Measurements from ENCODE around the gene RNF103. TPM values are rescaled to one million over a fixed set of nuclear protein-coding genes. Genes with fewer than 3 reads are reported as not detected.
"Not testable (repeated sequence)": the region's sequence is repeated elsewhere in the genome, so short reads cannot be mapped to it uniquely, and the experiment has no call there.

Gene RNF103
- total RNA-seq, 2 donors from 2014 or later = 17.4 to 24.8 TPM

- ATAC-seq (replicated peaks in 1 of 2) (no peak), DNase-seq (no peak)
- Mint-ChIP-seq H3K36me3 (ENCODE audit: insufficient read depth in 2 of 2) (peaks cover 5 to 13% of the 10 kb centered on the region in 2 donors), H3K27ac (peak overlapping the region; percentile 60), H3K4me3 (no peak overlapping the region), H3K9me3 (no peaks in the 10 kb centered on the region), H3K4me1 (ENCODE audit: low read depth) (peaks cover 37% of the 10 kb centered on the region), H3K27me3 (ENCODE audit: low read depth) (no peaks in the 10 kb centered on the region)
These were observed 6.5 kb downstream of the RNF103 start for GRCh38 chr2:86617153-86617552.

GRCh38 chr2:86616502-86616901, 7.2 kb downstream of the RNF103 start:
- ATAC-seq (replicated peaks in 1 of 2) = no peak
- peaks cover 31% of the 10 kb centered on the region for H3K4me1 Mint-ChIP-seq (ENCODE audit: low read depth)
- H3K4me3 Mint-ChIP-seq = no peak overlapping the region
- DNase-seq = no peak
- H3K36me3 Mint-ChIP-seq (ENCODE audit: insufficient read depth in 2 of 2) = peaks cover 7 to 13% of the 10 kb centered on the region in 2 donors
- H3K27me3 Mint-ChIP-seq (ENCODE audit: low read depth) = no peaks in the 10 kb centered on the region
- no peaks in the 10 kb centered on the region for H3K9me3 Mint-ChIP-seq
- H3K27ac Mint-ChIP-seq = no peak overlapping the region

- H3K4me3 Mint-ChIP-seq = no peak overlapping the region
- no peak overlapping the region for H3K27ac Mint-ChIP-seq
- H3K27me3 Mint-ChIP-seq (ENCODE audit: low read depth) = no peaks in the 10 kb centered on the region
- peaks cover 12 to 21% of the 10 kb centered on the region in 2 donors for H3K36me3 Mint-ChIP-seq (ENCODE audit: insufficient read depth in 2 of 2)
- H3K9me3 Mint-ChIP-seq = no peaks in the 10 kb centered on the region
- DNase-seq (no peak), ATAC-seq (replicated peaks in 1 of 2) (no peak)
- H3K4me1 Mint-ChIP-seq (ENCODE audit: low read depth) = peaks cover 26% of the 10 kb centered on the region
These were observed 8.1 kb downstream of the RNF103 start for GRCh38 chr2:86615596-86615995.

- no peak overlapping the region for H3K4me3 Mint-ChIP-seq
- H3K27me3 Mint-ChIP-seq (ENCODE audit: low read depth) = no peaks in the 10 kb centered on the region
- H3K9me3 Mint-ChIP-seq = no peaks in the 10 kb centered on the region
- H3K36me3 Mint-ChIP-seq (ENCODE audit: insufficient read depth in 2 of 2) = peaks cover 16 to 28% of the 10 kb centered on the region in 2 donors
- DNase-seq = no peak
- H3K4me1 Mint-ChIP-seq (ENCODE audit: low read depth) = peaks cover 17% of the 10 kb centered on the region
- H3K27ac Mint-ChIP-seq = no peak overlapping the region
- ATAC-seq (replicated peaks in 1 of 2) = peak; percentile 25 to 51
These were observed 10.2 kb downstream of the RNF103 start for GRCh38 chr2:86613515-86613914.

DNA sequence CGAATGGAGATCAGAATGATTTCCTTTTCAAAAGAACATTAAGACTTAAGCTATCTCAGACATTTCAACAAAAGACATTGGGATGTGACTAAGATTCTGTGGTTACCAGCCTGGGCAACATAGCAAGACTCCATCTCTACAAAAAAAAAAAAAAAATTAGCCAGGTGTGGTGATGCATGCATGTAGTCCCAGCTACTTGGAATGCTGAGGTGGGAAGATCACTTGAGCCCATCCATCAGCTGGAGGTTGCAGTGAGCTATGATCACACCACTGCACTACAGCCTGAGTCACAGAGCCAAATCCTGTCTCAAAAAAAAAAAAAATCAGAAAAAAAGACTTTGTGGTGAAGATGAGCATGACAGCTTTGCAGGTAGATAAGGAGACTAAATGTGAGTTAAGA, 12.8 kb downstream of the RNF103 start:
- Mint-ChIP-seq H3K36me3 (ENCODE audit: insufficient read depth in 2 of 2) (peaks cover 12 to 30% of the 10 kb centered on the region in 2 donors), H3K27ac (peak overlapping the region; percentile 38), H3K4me3 (no peak overlapping the region), H3K27me3 (ENCODE audit: low read depth) (no peaks in the 10 kb centered on the region), H3K9me3 (no peaks in the 10 kb centered on the region), H3K4me1 (ENCODE audit: low read depth) (peaks cover 13% of the 10 kb centered on the region)
- no peak for DNase-seq
- no peak for ATAC-seq (replicated peaks in 1 of 2)

DNA sequence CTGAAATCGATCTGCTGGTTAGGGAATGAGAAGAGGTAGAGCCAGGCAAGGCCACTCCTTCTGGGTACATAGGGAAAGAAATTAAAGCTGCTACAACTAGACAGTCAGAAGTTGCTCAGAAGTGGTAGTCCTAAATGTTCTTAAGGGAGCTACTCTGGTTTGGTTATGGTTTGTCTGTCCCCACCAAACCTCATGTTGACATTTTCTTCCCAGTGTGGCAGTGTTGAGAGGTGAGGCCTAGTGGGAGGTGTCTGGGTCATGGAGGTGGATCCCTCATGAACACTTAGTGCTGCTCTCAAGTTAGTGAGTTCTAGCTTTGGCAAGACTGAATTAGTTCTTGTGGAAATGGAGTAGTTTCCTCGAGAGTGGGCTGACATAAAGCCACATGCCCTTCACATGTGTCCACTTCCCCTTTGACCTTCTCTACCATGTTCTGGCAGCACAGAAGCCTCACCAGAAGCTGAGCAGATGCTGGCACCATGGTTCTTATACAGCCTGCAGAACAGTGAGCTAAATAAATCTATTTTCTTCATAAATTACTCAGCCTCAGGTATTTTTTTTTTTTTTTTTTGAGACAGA, 14.7 kb downstream of the RNF103 start:
- ATAC-seq (replicated peaks in 1 of 2) = no peak
- Mint-ChIP-seq H3K36me3 (ENCODE audit: insufficient read depth in 2 of 2) (peaks cover 14 to 34% of the 10 kb centered on the region in 2 donors), H3K27ac (no peak overlapping the region), H3K27me3 (ENCODE audit: low read depth) (no peaks in the 10 kb centered on the region), H3K4me1 (ENCODE audit: low read depth) (peaks cover 12% of the 10 kb centered on the region), H3K9me3 (no peaks in the 10 kb centered on the region), H3K4me3 (no peak overlapping the region)
- no peak for DNase-seq

DNA sequence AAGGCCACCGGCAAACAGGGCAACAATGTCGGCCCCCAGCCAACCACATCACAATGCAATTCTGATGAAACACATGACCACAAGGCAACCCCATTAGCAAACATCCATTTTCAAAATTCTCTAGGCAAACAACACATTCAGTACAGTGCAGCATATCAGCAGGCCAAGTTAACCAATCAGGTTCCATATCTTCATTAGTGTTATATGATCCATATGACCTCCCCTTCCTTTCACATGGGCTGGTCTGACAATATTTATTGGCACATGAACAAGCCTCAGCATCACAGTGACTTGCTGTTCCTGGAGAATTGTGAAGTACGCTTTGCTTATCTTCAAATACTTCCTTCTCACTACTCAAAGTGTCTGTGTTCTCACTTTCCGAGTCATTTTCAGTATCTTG, 19.8 kb downstream of the RNF103 start:
- Mint-ChIP-seq H3K4me3 (no peak overlapping the region), H3K9me3 (no peaks in the 10 kb centered on the region), H3K27ac (no peak overlapping the region), H3K4me1 (ENCODE audit: low read depth) (no peaks in the 10 kb centered on the region), H3K27me3 (ENCODE audit: low read depth) (no peaks in the 10 kb centered on the region), H3K36me3 (ENCODE audit: insufficient read depth in 2 of 2) (peaks cover 4 to 35% of the 10 kb centered on the region in 2 donors)
- ATAC-seq (replicated peaks in 1 of 2) (no peak), DNase-seq (no peak)

DNA sequence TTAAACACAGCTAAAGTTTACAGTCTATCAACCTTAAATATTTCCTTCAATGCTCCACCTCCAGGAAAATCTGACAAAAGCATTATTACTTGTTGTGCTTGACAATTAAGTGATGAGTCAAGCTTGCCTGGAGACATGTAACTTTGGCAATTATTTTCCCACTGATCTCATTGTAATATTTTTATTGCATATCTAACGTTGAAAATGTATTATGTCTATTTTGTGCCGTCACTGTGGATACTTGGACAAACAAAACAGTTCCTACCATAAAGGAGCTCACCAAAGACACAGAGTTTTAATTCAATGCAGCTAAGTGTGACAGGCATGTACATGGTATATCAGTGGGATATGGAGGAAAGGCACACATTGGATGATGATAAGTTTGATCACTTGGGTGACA, 24.7 kb downstream of the RNF103 start:
- ATAC-seq (replicated peaks in 1 of 2) = no peak
- Mint-ChIP-seq H3K36me3 (ENCODE audit: insufficient read depth in 2 of 2) (peaks cover under 1 to 12% of the 10 kb centered on the region in 2 donors), H3K27ac (no peak overlapping the region), H3K9me3 (no peaks in the 10 kb centered on the region), H3K4me1 (ENCODE audit: low read depth) (no peaks in the 10 kb centered on the region), H3K4me3 (no peak overlapping the region), H3K27me3 (ENCODE audit: low read depth) (no peaks in the 10 kb centered on the region)
- DNase-seq = no peak

DNA sequence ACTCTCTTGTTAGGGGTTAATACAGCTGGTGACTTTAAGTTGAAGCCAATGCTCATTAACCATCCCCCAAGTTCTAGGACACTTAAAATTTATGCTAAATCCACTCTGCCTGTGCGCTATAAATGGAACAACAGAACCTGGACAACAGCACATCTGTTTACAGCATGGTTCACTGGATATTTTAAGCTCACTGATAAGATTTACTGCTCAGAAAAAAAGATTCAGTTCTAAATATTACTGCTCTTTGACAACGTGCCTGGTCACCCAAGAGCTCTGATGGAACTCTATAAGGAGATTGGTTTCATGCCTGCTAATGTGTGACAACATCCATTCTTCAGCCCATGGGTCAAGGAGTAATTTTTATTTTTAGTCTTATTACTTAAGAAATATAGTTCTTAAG, 27.5 kb downstream of the RNF103 start:
- H3K27ac Mint-ChIP-seq = no peak overlapping the region
- no peaks in the 10 kb centered on the region for H3K4me1 Mint-ChIP-seq (ENCODE audit: low read depth)
- no peaks in the 10 kb centered on the region for H3K27me3 Mint-ChIP-seq (ENCODE audit: low read depth)
- no peaks in the 10 kb centered on the region for H3K36me3 Mint-ChIP-seq (ENCODE audit: insufficient read depth in 2 of 2)
- no peaks in the 10 kb centered on the region for H3K9me3 Mint-ChIP-seq
- H3K4me3 Mint-ChIP-seq = no peak overlapping the region
- no peak for ATAC-seq (replicated peaks in 1 of 2)
- no peak for DNase-seq

GRCh38 chr2:86593266-86593665, 30.4 kb downstream of the RNF103 start:
- DNase-seq (no peak), ATAC-seq (replicated peaks in 1 of 2) (no peak)
- peaks cover 0 to 2% of the 10 kb centered on the region in 2 donors for H3K9me3 Mint-ChIP-seq
- H3K27ac Mint-ChIP-seq = no peak overlapping the region
- H3K27me3 Mint-ChIP-seq (ENCODE audit: low read depth) = no peaks in the 10 kb centered on the region
- no peaks in the 10 kb centered on the region for H3K4me1 Mint-ChIP-seq (ENCODE audit: low read depth)
- H3K36me3 Mint-ChIP-seq (ENCODE audit: insufficient read depth in 2 of 2) = no peaks in the 10 kb centered on the region
- no peak overlapping the region for H3K4me3 Mint-ChIP-seq

- Mint-ChIP-seq H3K9me3 (peaks cover 0 to 2% of the 10 kb centered on the region in 2 donors), H3K36me3 (ENCODE audit: insufficient read depth in 2 of 2) (no peaks in the 10 kb centered on the region), H3K4me3 (no peak overlapping the region), H3K4me1 (ENCODE audit: low read depth) (no peaks in the 10 kb centered on the region), H3K27me3 (ENCODE audit: low read depth) (no peaks in the 10 kb centered on the region), H3K27ac (no peak overlapping the region)
- ATAC-seq (replicated peaks in 1 of 2) = no peak
- DNase-seq = no peak
These were observed 31.0 kb downstream of the RNF103 start for GRCh38 chr2:86592547-86593230.

- H3K9me3 Mint-ChIP-seq; DNase-seq; H3K27me3 Mint-ChIP-seq (ENCODE audit: low read depth); H3K27ac Mint-ChIP-seq; H3K4me1 Mint-ChIP-seq (ENCODE audit: low read depth); ATAC-seq (replicated peaks in 1 of 2); H3K36me3 Mint-ChIP-seq (ENCODE audit: insufficient read depth in 2 of 2); H3K4me3 Mint-ChIP-seq: not testable (repeated sequence)
These were observed 34.0 kb downstream of the RNF103 start for GRCh38 chr2:86589701-86590100.

DNA sequence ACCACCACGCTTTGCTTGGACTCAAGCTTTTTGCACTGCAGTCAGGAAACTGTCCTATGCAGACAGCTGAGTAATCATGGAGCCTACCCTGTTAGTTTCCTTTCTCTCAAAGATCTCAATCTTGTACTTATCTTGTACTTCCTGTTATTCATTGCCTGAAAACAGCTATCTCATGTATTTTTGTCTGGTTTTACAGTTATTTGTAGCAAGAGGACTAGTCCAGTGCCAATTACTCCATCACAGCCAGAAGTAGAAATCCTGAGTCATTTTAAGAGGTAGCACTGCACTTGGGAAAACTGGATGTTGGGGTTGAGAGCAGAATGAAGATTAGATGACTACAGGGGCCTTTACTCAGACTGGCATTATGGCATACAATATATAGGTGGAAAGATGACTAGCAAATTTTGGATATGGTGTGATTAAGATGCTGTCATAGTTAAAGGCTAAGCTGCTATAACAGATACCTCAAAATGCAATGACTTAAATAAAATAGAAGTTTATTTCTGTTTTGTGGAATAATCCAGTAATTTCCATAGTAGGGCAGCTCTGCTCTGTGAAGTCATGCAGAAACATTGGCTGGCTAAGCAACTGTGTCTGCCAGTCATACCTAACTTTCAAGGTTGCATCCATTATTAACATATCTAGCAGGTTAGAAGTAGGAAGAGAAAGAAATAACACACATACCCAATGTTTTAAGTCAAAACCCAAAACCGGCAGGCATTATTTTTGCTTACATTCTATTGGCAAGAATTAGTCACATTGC, 39.3 kb downstream of the RNF103 start:
- DNase-seq = peak; percentile 10 to 14
- peaks cover 20% of the 10 kb centered on the region for H3K4me1 Mint-ChIP-seq (ENCODE audit: low read depth)
- H3K27ac Mint-ChIP-seq = peak overlapping the region; percentile 85
- H3K9me3 Mint-ChIP-seq = no peaks in the 10 kb centered on the region
- H3K4me3 Mint-ChIP-seq = peak overlapping the region in 1 of 2 donors; percentile 66
- peaks cover 0 to 1% of the 10 kb centered on the region in 2 donors for H3K36me3 Mint-ChIP-seq (ENCODE audit: insufficient read depth in 2 of 2)
- H3K27me3 Mint-ChIP-seq (ENCODE audit: low read depth) = no peaks in the 10 kb centered on the region
- peak; percentile 83 to 86 for ATAC-seq (replicated peaks in 1 of 2)
